ENCODE results near the gene INHA. TPM values are rescaled to one million over a fixed set of nuclear protein-coding genes. Genes with fewer than 3 reads are reported as not detected.
A peak's percentile ranks its signal among the peaks of the same experiment; 100 is the strongest.

The INHA gene
- total RNA-seq, 1 experiment from 2014 or later = not detected

GRCh38 chr2:219603771-219604170, 31.7 kb downstream of the INHA start:
- Histone ChIP-seq H4K20me1 (ENCODE audit: insufficient read depth, low read depth, low read length) (no peaks in the 10 kb centered on the region), H3K36me3 (ENCODE audit: insufficient read depth, low read length) (0 out of 2 replicates have a peak, but pooled peaks cover 3% of the 10 kb centered on the region), H3K79me2 (ENCODE audit: low read length) (peaks cover 5% of the 10 kb centered on the region), H3K4me1 (ENCODE audit: low read length) (peaks cover 6% of the 10 kb centered on the region), H3K27me3 (ENCODE audit: low read length) (no peaks in the 10 kb centered on the region), H3K9me3 (ENCODE audit: low read length) (no peaks in the 10 kb centered on the region), H3K27ac (ENCODE audit: low read length) (no peak overlapping the region), H3K9ac (ENCODE audit: low read length) (no peak overlapping the region), H3K9me2 (replicated peaks; ENCODE audit: insufficient read depth, low read length) (no peaks in the 10 kb centered on the region), H3K4me2 (ENCODE audit: low read depth, low read length, poor library complexity, severe bottlenecking) (no peak overlapping the region), H3K4me3 (ENCODE audit: low read length) (no peak overlapping the region), H2AFZ (ENCODE audit: low read length) (no peak overlapping the region)
- DNase-seq = no peak

DNA sequence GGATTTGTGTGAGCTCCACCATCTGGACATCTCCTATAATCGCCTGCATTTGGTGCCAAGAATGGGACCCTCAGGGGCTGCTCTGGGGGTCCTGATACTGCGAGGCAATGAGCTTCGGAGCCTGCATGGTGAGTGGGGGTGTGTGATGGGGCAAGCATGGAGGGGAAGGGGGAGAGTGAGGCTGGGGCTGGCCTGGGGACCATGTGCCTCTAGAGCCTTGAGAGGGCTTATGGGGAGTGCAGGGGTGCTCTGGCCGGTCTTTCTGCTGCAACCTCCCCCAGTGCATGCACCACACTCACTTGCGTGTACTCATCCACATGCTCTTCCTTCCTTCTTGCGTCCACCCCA, 33.5 kb downstream of the INHA start:
- Histone ChIP-seq H3K36me3 (ENCODE audit: insufficient read depth, low read length) (0 out of 2 replicates have a peak, but pooled peaks cover 3% of the 10 kb centered on the region), H3K4me2 (ENCODE audit: low read depth, low read length, poor library complexity, severe bottlenecking) (no peak overlapping the region), H3K9ac (ENCODE audit: low read length) (no peak overlapping the region), H2AFZ (ENCODE audit: low read length) (no peak overlapping the region), H3K9me3 (ENCODE audit: low read length) (no peaks in the 10 kb centered on the region), H3K4me3 (ENCODE audit: low read length) (no peak overlapping the region), H3K9me2 (replicated peaks; ENCODE audit: insufficient read depth, low read length) (no peaks in the 10 kb centered on the region), H3K27ac (ENCODE audit: low read length) (no peak overlapping the region), H3K79me2 (ENCODE audit: low read length) (no peaks in the 10 kb centered on the region), H4K20me1 (ENCODE audit: insufficient read depth, low read depth, low read length) (no peaks in the 10 kb centered on the region), H3K27me3 (ENCODE audit: low read length) (no peaks in the 10 kb centered on the region), H3K4me1 (ENCODE audit: low read length) (no peaks in the 10 kb centered on the region)
- DNase-seq = no peak

DNA sequence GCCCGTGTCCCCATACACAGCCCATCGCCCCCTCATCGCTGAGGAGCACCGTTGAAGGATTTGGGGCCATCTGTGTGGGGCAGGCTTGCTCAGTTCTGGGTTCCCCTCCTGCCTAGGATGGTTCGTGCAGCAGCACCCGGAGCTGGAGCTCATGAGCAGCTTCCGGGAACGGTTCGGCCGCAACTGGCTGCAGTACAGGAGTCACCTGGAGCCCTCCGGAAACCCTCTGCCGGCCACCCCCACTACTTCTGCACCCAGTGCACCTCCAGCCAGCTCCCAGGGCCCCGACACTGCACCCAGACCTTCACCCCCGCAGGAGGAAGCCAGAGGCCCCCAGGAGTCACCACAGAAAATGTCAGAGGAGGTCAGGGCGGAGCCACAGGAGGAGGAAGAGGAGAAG, 35.8 kb downstream of the INHA start:
- Histone ChIP-seq H3K9ac (ENCODE audit: low read length) (no peak overlapping the region), H3K79me2 (ENCODE audit: low read length) (no peaks in the 10 kb centered on the region), H3K9me3 (ENCODE audit: low read length) (no peaks in the 10 kb centered on the region), H2AFZ (ENCODE audit: low read length) (no peak overlapping the region), H3K9me2 (replicated peaks; ENCODE audit: insufficient read depth, low read length) (no peaks in the 10 kb centered on the region), H3K27me3 (ENCODE audit: low read length) (no peaks in the 10 kb centered on the region), H3K27ac (ENCODE audit: low read length) (no peak overlapping the region), H3K36me3 (ENCODE audit: insufficient read depth, low read length) (0 out of 2 replicates have a peak, but pooled peaks cover 3% of the 10 kb centered on the region), H3K4me3 (ENCODE audit: low read length) (no peak overlapping the region), H3K4me2 (ENCODE audit: low read depth, low read length, poor library complexity, severe bottlenecking) (no peak overlapping the region), H3K4me1 (ENCODE audit: low read length) (peaks cover 9% of the 10 kb centered on the region), H4K20me1 (ENCODE audit: insufficient read depth, low read depth, low read length) (no peaks in the 10 kb centered on the region)
- no peak for DNase-seq

GRCh38 chr2:219608399-219608964, 36.4 kb downstream of the INHA start:
- H4K20me1 ChIP-seq (ENCODE audit: insufficient read depth, low read depth, low read length) = no peaks in the 10 kb centered on the region
- H3K4me3 ChIP-seq (ENCODE audit: low read length) = no peak overlapping the region
- no peaks in the 10 kb centered on the region for H3K9me3 ChIP-seq (ENCODE audit: low read length)
- H3K9me2 ChIP-seq (replicated peaks; ENCODE audit: insufficient read depth, low read length) = no peaks in the 10 kb centered on the region
- H3K27ac ChIP-seq (ENCODE audit: low read length) = no peak overlapping the region
- no peak for DNase-seq
- H3K4me1 ChIP-seq (ENCODE audit: low read length) = peaks cover 11% of the 10 kb centered on the region
- H3K9ac ChIP-seq (ENCODE audit: low read length) = no peak overlapping the region
- no peak overlapping the region for H3K4me2 ChIP-seq (ENCODE audit: low read depth, low read length, poor library complexity, severe bottlenecking)
- no peak overlapping the region for H2AFZ ChIP-seq (ENCODE audit: low read length)
- H3K27me3 ChIP-seq (ENCODE audit: low read length) = no peaks in the 10 kb centered on the region
- 0 out of 2 replicates have a peak, but pooled peaks cover 3% of the 10 kb centered on the region for H3K36me3 ChIP-seq (ENCODE audit: insufficient read depth, low read length)
- H3K79me2 ChIP-seq (ENCODE audit: low read length) = no peaks in the 10 kb centered on the region

DNA sequence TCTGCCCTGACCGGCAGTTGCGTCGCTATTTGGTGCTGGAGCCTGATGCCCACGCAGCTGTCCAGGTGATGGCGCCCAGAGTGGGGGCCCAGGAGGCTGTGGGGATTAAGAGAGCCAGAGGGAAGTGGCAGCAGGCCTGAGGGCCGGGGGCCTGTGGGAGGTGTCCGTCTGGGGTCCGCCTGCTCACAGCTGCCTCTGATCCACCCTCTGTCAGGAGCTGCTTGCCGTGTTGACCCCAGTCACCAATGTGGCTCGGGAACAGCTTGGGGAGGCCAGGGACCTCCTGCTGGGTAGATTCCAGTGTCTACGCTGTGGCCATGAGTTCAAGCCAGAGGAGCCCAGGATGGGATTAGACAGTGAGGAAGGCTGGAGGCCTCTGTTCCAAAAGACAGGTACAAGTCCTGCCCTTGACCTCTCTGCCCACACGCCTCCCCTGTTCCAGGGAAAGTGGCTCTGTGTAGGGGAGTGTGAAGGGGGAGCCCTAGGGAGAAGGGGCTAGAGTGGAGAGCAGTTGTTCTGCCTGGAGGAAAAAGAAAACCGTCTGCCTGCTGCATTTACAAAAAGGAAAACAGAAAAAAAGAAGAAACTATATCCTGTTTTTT, 37.1 kb downstream of the INHA start:
- Histone ChIP-seq H3K9ac (ENCODE audit: low read length) (no peak overlapping the region), H3K27me3 (ENCODE audit: low read length) (no peaks in the 10 kb centered on the region), H3K79me2 (ENCODE audit: low read length) (no peaks in the 10 kb centered on the region), H3K36me3 (ENCODE audit: insufficient read depth, low read length) (0 out of 2 replicates have a peak, but pooled peaks cover 2% of the 10 kb centered on the region), H3K4me2 (ENCODE audit: low read depth, low read length, poor library complexity, severe bottlenecking) (no peak overlapping the region), H3K27ac (ENCODE audit: low read length) (no peak overlapping the region), H4K20me1 (ENCODE audit: insufficient read depth, low read depth, low read length) (no peaks in the 10 kb centered on the region), H3K9me2 (replicated peaks; ENCODE audit: insufficient read depth, low read length) (no peaks in the 10 kb centered on the region), H3K4me1 (ENCODE audit: low read length) (peaks cover 11% of the 10 kb centered on the region), H3K4me3 (ENCODE audit: low read length) (no peak overlapping the region), H3K9me3 (ENCODE audit: low read length) (no peaks in the 10 kb centered on the region), H2AFZ (ENCODE audit: low read length) (no peak overlapping the region)
- no peak for DNase-seq

DNA sequence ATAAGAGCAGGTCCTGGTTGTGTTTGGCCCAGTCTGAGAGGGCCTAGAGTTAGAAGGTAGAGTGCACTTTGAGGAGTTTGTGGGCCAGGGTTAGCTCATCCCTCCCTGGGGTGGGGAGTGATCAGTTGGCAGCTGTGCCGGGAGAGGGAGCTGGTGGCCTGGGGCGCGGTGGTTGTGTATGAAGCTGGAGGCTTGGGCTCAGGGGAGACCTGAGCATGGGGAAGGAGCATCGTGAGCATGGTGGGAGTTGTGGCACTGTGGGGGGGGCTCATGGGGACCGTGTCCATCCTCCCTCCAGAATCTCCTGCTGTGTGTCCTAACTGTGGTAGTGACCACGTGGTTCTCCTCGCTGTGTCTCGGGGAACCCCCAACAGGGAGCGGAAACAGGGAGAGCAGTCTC, 39.2 kb downstream of the INHA start:
- no peak overlapping the region for H2AFZ ChIP-seq (ENCODE audit: low read length)
- no peaks in the 10 kb centered on the region for H3K9me3 ChIP-seq (ENCODE audit: low read length)
- H3K4me1 ChIP-seq (ENCODE audit: low read length) = peaks cover 11% of the 10 kb centered on the region
- no peak overlapping the region for H3K27ac ChIP-seq (ENCODE audit: low read length)
- no peaks in the 10 kb centered on the region for H4K20me1 ChIP-seq (ENCODE audit: insufficient read depth, low read depth, low read length)
- no peak overlapping the region for H3K4me3 ChIP-seq (ENCODE audit: low read length)
- no peaks in the 10 kb centered on the region for H3K79me2 ChIP-seq (ENCODE audit: low read length)
- no peaks in the 10 kb centered on the region for H3K36me3 ChIP-seq (ENCODE audit: insufficient read depth, low read length)
- no peaks in the 10 kb centered on the region for H3K27me3 ChIP-seq (ENCODE audit: low read length)
- no peak for DNase-seq
- H3K9ac ChIP-seq (ENCODE audit: low read length) = no peak overlapping the region
- no peaks in the 10 kb centered on the region for H3K9me2 ChIP-seq (replicated peaks; ENCODE audit: insufficient read depth, low read length)
- no peak overlapping the region for H3K4me2 ChIP-seq (ENCODE audit: low read depth, low read length, poor library complexity, severe bottlenecking)

DNA sequence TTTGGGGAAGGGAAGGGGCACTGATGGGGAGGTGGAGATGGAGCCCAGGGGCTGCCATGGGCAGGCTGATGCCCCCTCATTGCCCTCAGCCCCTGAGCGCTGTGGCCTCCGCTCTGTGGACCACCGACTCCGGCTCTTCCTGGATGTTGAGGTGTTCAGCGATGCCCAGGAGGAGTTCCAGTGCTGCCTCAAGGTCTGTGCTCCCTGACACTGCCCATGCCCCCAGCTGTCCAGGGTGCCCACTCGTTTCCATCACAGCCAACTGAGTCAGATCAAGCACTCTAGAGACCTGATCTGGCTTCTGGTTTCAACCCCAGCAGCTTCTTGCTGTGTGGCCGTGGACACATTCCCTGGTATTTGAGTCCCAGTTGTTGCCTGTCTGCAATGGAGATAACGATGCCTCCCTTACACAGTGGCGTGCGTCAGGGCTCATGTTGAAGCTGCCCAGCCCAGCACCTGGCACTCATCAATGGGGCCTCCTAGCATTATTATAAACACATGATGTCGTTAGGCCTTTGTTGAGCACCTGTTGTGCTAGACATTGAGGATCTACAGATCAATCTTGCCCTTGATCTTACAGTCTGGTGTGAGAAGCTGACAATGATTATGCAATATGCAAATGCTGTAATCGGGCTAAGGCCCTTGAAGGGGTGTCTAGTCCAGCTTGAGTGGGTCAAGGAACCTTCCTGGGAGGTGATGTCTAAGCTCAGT, 39.9 kb downstream of the INHA start:
- DNase-seq = no peak
- Histone ChIP-seq H4K20me1 (ENCODE audit: insufficient read depth, low read depth, low read length) (no peaks in the 10 kb centered on the region), H3K36me3 (ENCODE audit: insufficient read depth, low read length) (no peaks in the 10 kb centered on the region), H3K4me1 (ENCODE audit: low read length) (peaks cover 11% of the 10 kb centered on the region), H3K9me3 (ENCODE audit: low read length) (no peaks in the 10 kb centered on the region), H3K79me2 (ENCODE audit: low read length) (no peaks in the 10 kb centered on the region), H3K9me2 (replicated peaks; ENCODE audit: insufficient read depth, low read length) (no peaks in the 10 kb centered on the region), H3K4me3 (ENCODE audit: low read length) (no peak overlapping the region), H2AFZ (ENCODE audit: low read length) (no peak overlapping the region), H3K4me2 (ENCODE audit: low read depth, low read length, poor library complexity, severe bottlenecking) (no peak overlapping the region), H3K27me3 (ENCODE audit: low read length) (no peaks in the 10 kb centered on the region), H3K9ac (ENCODE audit: low read length) (no peak overlapping the region), H3K27ac (ENCODE audit: low read length) (no peak overlapping the region)

- H4K20me1 ChIP-seq (ENCODE audit: insufficient read depth, low read depth, low read length) = no peaks in the 10 kb centered on the region
- no peak overlapping the region for H3K4me2 ChIP-seq (ENCODE audit: low read depth, low read length, poor library complexity, severe bottlenecking)
- no peak overlapping the region for H2AFZ ChIP-seq (ENCODE audit: low read length)
- H3K36me3 ChIP-seq (ENCODE audit: insufficient read depth, low read length) = no peaks in the 10 kb centered on the region
- H3K79me2 ChIP-seq (ENCODE audit: low read length) = no peaks in the 10 kb centered on the region
- peaks cover 11% of the 10 kb centered on the region for H3K4me1 ChIP-seq (ENCODE audit: low read length)
- no peak overlapping the region for H3K9ac ChIP-seq (ENCODE audit: low read length)
- no peaks in the 10 kb centered on the region for H3K9me2 ChIP-seq (replicated peaks; ENCODE audit: insufficient read depth, low read length)
- H3K27ac ChIP-seq (ENCODE audit: low read length) = no peak overlapping the region
- H3K4me3 ChIP-seq (ENCODE audit: low read length) = no peak overlapping the region
- H3K9me3 ChIP-seq (ENCODE audit: low read length) = no peaks in the 10 kb centered on the region
- H3K27me3 ChIP-seq (ENCODE audit: low read length) = no peaks in the 10 kb centered on the region
- peak; percentile 59 for DNase-seq
Measured at GRCh38 chr2:219612577-219613286, 40.6 kb downstream of the INHA start.

Measured in Karpas-422 (cell line).